ENCODE results near the gene TMEM225. TPM values are rescaled to one million over a fixed set of nuclear protein-coding genes. Genes with fewer than 3 reads are reported as not detected.

Gene TMEM225
- total and polyA plus RNA-seq, 2 donors (not counting 1 experiment from before 2014, with no cell fraction given), result not detected

DNA sequence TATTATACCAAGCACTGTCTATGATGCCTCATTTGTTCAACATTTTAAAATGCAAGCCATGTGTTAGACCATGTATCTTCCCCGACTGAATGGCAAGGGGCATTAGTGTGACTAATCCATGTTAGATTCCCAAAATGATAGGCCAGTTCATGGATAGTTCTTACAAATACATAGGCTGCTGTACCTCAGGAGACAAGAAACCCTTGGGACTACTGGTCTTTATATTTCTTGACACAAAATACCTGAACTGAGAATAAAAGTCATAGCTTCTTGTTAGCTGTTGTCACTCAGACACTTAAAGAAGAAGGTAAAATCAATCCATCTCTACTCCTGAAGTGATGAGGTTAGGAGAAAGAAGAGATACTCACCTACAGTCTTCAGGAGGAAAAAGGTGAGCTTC lies 16.4 kb upstream of the TMEM225 start, which contains the start of gene OR8D4:
Gene OR8D4, plus strand, starts transcription at position 301 of the 400 bp plus-strand sequence. CDS start 4,265 bp downstream, outside the sequence.
- no peak for DNase-seq (ENCODE audit: low read depth in 2 of 2)
- H3K36me3 ChIP-seq (ENCODE audit: control insufficient read depth, insufficient read depth, low read length), result no peaks in the 10 kb centered on the region
- no peaks in the 10 kb centered on the region for H3K9me3 ChIP-seq (ENCODE audit: control insufficient read depth, insufficient read depth, low read depth, low read length)
- H3K4me1 ChIP-seq (ENCODE audit: control insufficient read depth, extremely low read depth, insufficient read depth, low read length), result no peaks in the 10 kb centered on the region
- no peaks in the 10 kb centered on the region for H4K20me1 ChIP-seq (ENCODE audit: control insufficient read depth, extremely low read depth, insufficient read depth, low read length)
- no peaks in the 10 kb centered on the region for H3K27me3 ChIP-seq (ENCODE audit: control insufficient read depth, insufficient read depth, low read length)
- H3K4me2 ChIP-seq (ENCODE audit: extremely low read depth, insufficient read depth, low read length), result no peak within 1 kb of the TSS
- no peak within 1 kb of the TSS for H3K27ac ChIP-seq (ENCODE audit: insufficient read depth, low read length)
- TF ChIP-seq, protein P1, sequence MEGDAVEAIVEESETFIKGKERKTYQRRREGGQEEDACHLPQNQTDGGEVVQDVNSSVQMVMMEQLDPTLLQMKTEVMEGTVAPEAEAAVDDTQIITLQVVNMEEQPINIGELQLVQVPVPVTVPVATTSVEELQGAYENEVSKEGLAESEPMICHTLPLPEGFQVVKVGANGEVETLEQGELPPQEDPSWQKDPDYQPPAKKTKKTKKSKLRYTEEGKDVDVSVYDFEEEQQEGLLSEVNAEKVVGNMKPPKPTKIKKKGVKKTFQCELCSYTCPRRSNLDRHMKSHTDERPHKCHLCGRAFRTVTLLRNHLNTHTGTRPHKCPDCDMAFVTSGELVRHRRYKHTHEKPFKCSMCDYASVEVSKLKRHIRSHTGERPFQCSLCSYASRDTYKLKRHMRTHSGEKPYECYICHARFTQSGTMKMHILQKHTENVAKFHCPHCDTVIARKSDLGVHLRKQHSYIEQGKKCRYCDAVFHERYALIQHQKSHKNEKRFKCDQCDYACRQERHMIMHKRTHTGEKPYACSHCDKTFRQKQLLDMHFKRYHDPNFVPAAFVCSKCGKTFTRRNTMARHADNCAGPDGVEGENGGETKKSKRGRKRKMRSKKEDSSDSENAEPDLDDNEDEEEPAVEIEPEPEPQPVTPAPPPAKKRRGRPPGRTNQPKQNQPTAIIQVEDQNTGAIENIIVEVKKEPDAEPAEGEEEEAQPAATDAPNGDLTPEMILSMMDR (conservative IDR thresholded peaks at IDR 0.05 in 1 of 2, IDR thresholded peaks at IDR 0.05 in 1 of 2; ENCODE audit: low read depth in 1 of 2, low read length in 2 of 2), result no peak
- no peak for TF ChIP-seq EZH2 (IDR thresholded peaks at IDR 0.05; ENCODE audit: low read length, missing control alignments)
- no peak within 1 kb of the TSS for H3K4me3 ChIP-seq (replicated peaks in 1 of 4; ENCODE audit: control extremely low read depth in 1 of 4, insufficient read depth in 1 of 4, low read depth in 3 of 4, low read length in 4 of 4)
- H3K9ac ChIP-seq (ENCODE audit: insufficient read depth, low read length), result no peak within 1 kb of the TSS
- no peak within 1 kb of the TSS for H2AFZ ChIP-seq (ENCODE audit: low read length)
- H3K79me2 ChIP-seq (ENCODE audit: control insufficient read depth, insufficient read depth, low read length), result no peaks in the 10 kb centered on the region

DNA sequence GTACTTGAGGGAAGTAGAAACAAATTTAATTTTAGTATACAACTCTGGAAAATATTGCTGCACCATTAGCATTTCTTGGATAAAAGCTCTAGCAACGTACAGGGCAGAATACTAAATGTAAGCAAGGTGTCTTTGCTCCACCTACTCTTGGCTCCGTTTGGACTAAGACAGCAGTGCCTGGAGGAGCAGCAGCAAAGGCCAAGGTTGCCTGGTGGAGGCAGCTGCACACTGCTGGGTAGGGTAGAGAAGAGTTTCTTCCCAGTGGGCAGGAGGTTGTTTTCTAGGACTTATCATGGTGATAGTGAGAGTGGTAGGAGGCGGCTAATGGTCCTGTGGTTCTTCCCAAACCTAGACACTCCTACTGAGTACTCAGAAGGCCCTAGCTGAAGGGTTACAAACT lies 14.3 kb upstream of the TMEM225 start:
- Histone ChIP-seq H3K4me3 (replicated peaks in 1 of 4; ENCODE audit: control extremely low read depth in 1 of 4, insufficient read depth in 1 of 4, low read depth in 3 of 4, low read length in 4 of 4) (no peak overlapping the region), H3K36me3 (ENCODE audit: control insufficient read depth, insufficient read depth, low read length) (no peaks in the 10 kb centered on the region), H3K9me3 (ENCODE audit: control insufficient read depth, insufficient read depth, low read depth, low read length) (no peaks in the 10 kb centered on the region), H2AFZ (ENCODE audit: low read length) (no peak overlapping the region), H3K4me1 (ENCODE audit: control insufficient read depth, extremely low read depth, insufficient read depth, low read length) (no peaks in the 10 kb centered on the region), H3K9ac (ENCODE audit: insufficient read depth, low read length) (no peak overlapping the region), H3K27me3 (ENCODE audit: control insufficient read depth, insufficient read depth, low read length) (no peaks in the 10 kb centered on the region), H3K79me2 (ENCODE audit: control insufficient read depth, insufficient read depth, low read length) (no peaks in the 10 kb centered on the region), H3K4me2 (ENCODE audit: extremely low read depth, insufficient read depth, low read length) (no peak overlapping the region), H3K27ac (ENCODE audit: insufficient read depth, low read length) (no peak overlapping the region), H4K20me1 (ENCODE audit: control insufficient read depth, extremely low read depth, insufficient read depth, low read length) (no peaks in the 10 kb centered on the region)
- TF ChIP-seq, protein P1 (conservative IDR thresholded peaks at IDR 0.05 in 1 of 2, IDR thresholded peaks at IDR 0.05 in 1 of 2; ENCODE audit: low read depth in 1 of 2, low read length in 2 of 2), result no peak
- TF ChIP-seq EZH2 (IDR thresholded peaks at IDR 0.05; ENCODE audit: low read length, missing control alignments), result no peak
- no peak for DNase-seq (ENCODE audit: low read depth in 2 of 2)

DNA sequence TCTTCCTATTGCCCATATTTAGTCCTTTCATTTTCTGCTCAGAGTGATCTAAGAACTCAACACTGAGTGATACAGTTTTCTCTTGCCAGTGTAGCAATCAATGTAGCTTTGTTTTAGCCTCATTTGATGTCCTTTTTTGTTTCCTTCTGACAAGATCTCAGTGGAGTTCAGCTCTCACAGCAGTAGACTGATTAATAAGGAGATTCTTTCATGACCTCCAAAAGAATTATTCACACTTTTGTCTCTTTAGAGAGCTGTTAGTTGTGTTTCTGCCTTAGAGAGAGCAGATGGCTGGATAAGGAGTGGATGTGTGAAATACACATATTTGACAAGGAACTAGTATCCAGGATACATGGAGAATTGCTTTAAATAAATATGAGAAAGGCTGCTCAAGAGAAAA lies 6.6 kb upstream of the TMEM225 start:
- TF ChIP-seq, protein P1 (conservative IDR thresholded peaks at IDR 0.05 in 1 of 2, IDR thresholded peaks at IDR 0.05 in 1 of 2; ENCODE audit: low read depth in 1 of 2, low read length in 2 of 2), result no peak
- no peak for TF ChIP-seq EZH2 (IDR thresholded peaks at IDR 0.05; ENCODE audit: low read length, missing control alignments)
- no peak overlapping the region for H3K9ac ChIP-seq (ENCODE audit: insufficient read depth, low read length)
- H3K79me2 ChIP-seq (ENCODE audit: control insufficient read depth, insufficient read depth, low read length), result no peaks in the 10 kb centered on the region
- H3K9me3 ChIP-seq (ENCODE audit: control insufficient read depth, insufficient read depth, low read depth, low read length), result no peaks in the 10 kb centered on the region
- DNase-seq (ENCODE audit: low read depth in 2 of 2), result no peak
- no peak overlapping the region for H3K4me2 ChIP-seq (ENCODE audit: extremely low read depth, insufficient read depth, low read length)
- H3K4me3 ChIP-seq (replicated peaks in 1 of 4; ENCODE audit: control extremely low read depth in 1 of 4, insufficient read depth in 1 of 4, low read depth in 3 of 4, low read length in 4 of 4), result no peak overlapping the region
- H2AFZ ChIP-seq (ENCODE audit: low read length), result no peak overlapping the region
- no peaks in the 10 kb centered on the region for H3K27me3 ChIP-seq (ENCODE audit: control insufficient read depth, insufficient read depth, low read length)
- no peaks in the 10 kb centered on the region for H3K36me3 ChIP-seq (ENCODE audit: control insufficient read depth, insufficient read depth, low read length)
- H3K27ac ChIP-seq (ENCODE audit: insufficient read depth, low read length), result no peak overlapping the region
- no peaks in the 10 kb centered on the region for H3K4me1 ChIP-seq (ENCODE audit: control insufficient read depth, extremely low read depth, insufficient read depth, low read length)
- H4K20me1 ChIP-seq (ENCODE audit: control insufficient read depth, extremely low read depth, insufficient read depth, low read length), result no peaks in the 10 kb centered on the region

Data from fibroblast of lung (primary cell).